ENCODE results near the gene GDI2. TPM values are rescaled to one million over a fixed set of nuclear protein-coding genes. Genes with fewer than 3 reads are reported as not detected.

The GDI2 gene
- total and polyA plus RNA-seq, 4 donors = 103 to 190 (median 155) TPM

DNA sequence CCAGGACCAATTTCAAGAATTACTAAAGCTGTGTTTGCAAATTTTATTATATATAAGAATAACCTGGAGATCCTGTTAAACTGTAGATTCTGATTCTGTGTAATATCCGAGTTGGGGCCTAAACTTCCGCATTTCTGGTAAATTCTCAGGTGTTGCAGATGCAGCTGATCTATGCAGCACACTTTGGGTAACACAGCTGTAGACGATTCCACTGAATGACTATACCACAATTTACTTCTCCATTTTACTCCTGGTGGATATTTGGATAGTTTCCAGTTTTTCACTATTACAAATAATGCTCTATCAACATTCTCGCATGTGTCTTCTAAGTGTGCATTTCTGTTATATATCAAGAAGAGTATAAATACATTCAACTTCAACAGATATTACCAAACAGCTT, 7.5 kb downstream of the GDI2 start (continued):
- TF ChIP-seq, protein P1, sequence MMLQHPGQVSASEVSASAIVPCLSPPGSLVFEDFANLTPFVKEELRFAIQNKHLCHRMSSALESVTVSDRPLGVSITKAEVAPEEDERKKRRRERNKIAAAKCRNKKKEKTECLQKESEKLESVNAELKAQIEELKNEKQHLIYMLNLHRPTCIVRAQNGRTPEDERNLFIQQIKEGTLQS (IDR thresholded peaks at IDR 0.05) = no peak
- TF ChIP-seq, protein P2, sequence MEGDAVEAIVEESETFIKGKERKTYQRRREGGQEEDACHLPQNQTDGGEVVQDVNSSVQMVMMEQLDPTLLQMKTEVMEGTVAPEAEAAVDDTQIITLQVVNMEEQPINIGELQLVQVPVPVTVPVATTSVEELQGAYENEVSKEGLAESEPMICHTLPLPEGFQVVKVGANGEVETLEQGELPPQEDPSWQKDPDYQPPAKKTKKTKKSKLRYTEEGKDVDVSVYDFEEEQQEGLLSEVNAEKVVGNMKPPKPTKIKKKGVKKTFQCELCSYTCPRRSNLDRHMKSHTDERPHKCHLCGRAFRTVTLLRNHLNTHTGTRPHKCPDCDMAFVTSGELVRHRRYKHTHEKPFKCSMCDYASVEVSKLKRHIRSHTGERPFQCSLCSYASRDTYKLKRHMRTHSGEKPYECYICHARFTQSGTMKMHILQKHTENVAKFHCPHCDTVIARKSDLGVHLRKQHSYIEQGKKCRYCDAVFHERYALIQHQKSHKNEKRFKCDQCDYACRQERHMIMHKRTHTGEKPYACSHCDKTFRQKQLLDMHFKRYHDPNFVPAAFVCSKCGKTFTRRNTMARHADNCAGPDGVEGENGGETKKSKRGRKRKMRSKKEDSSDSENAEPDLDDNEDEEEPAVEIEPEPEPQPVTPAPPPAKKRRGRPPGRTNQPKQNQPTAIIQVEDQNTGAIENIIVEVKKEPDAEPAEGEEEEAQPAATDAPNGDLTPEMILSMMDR (IDR thresholded peaks at IDR 0.05; ENCODE audit: low read depth, low read length, missing input control) = no peak
- TF ChIP-seq, protein P3, sequence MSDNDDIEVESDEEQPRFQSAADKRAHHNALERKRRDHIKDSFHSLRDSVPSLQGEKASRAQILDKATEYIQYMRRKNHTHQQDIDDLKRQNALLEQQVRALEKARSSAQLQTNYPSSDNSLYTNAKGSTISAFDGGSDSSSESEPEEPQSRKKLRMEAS (IDR thresholded peaks at IDR 0.05) = no peak
- TF ChIP-seq SP1 (IDR thresholded peaks at IDR 0.05) = no peak

DNA sequence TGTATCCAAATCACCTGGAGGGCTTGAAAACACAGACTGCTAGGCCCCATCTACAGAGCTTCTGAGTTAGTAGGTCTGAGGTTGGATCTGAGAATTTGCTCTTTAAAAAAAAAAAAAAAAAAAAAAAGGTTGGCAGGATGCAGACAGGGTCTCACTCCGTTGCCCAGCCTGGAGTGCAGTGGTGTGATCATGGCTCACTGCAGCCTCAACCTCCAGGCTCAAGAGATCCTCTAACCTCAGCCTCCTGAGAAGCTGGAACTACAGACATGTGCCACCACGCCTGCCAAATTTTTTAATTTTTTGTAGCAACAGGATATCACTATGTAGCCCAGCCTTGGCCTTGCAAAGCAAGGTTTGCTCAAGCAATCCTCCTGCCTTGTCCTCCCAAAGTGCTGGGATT, 8.0 kb downstream of the GDI2 start:
- Histone ChIP-seq H3K36me3 (ENCODE audit: control insufficient read depth in 4 of 4, insufficient read depth in 3 of 4, low read depth in 1 of 4, low read length in 3 of 4) (peaks cover 0 to 7% (median 3%) of the 10 kb centered on the region in 4 donors), H3K27ac (ENCODE audit: low read depth in 1 of 2, low read length in 2 of 2) (no peak overlapping the region), H3K4me3 (ENCODE audit: low read depth in 1 of 3, low read length in 3 of 3) (no peak overlapping the region), H3K9me3 (ENCODE audit: control insufficient read depth in 4 of 4, low read length in 3 of 4) (no peaks in the 10 kb centered on the region), H3K4me1 (ENCODE audit: control insufficient read depth in 4 of 4, insufficient read depth in 4 of 4, low read length in 3 of 4) (peaks cover 2 to 34% (median 25%) of the 10 kb centered on the region in 4 donors), H3K9ac (ENCODE audit: low read depth in 1 of 2, low read length in 2 of 2) (no peak overlapping the region), H3K27me3 (ENCODE audit: control insufficient read depth in 4 of 4, insufficient read depth in 4 of 4, low read length in 3 of 4) (no peaks in the 10 kb centered on the region)
- WGBS = 90% methylated on average over 2 of the region's 2 CpGs
- DNase-seq (ENCODE audit: low spot score) = no peak
- TF ChIP-seq, protein P1 (IDR thresholded peaks at IDR 0.05) = no peak
- no peak for TF ChIP-seq GABPA (IDR thresholded peaks at IDR 0.05 in 1 of 2, conservative IDR thresholded peaks at IDR 0.05 in 1 of 2)
- no peak for TF ChIP-seq FOXA2 (IDR thresholded peaks at IDR 0.05)
- TF ChIP-seq, protein P2 (IDR thresholded peaks at IDR 0.05; ENCODE audit: low read depth, low read length, missing input control) = no peak
- TF ChIP-seq RXRA (IDR thresholded peaks at IDR 0.05) = no peak
- no peak for TF ChIP-seq FOXA1 (IDR thresholded peaks at IDR 0.05)
- no peak for TF ChIP-seq YY1 (IDR thresholded peaks at IDR 0.05)
- TF ChIP-seq, protein P4, sequence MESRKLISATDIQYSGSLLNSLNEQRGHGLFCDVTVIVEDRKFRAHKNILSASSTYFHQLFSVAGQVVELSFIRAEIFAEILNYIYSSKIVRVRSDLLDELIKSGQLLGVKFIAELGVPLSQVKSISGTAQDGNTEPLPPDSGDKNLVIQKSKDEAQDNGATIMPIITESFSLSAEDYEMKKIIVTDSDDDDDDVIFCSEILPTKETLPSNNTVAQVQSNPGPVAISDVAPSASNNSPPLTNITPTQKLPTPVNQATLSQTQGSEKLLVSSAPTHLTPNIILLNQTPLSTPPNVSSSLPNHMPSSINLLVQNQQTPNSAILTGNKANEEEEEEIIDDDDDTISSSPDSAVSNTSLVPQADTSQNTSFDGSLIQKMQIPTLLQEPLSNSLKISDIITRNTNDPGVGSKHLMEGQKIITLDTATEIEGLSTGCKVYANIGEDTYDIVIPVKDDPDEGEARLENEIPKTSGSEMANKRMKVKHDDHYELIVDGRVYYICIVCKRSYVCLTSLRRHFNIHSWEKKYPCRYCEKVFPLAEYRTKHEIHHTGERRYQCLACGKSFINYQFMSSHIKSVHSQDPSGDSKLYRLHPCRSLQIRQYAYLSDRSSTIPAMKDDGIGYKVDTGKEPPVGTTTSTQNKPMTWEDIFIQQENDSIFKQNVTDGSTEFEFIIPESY (IDR thresholded peaks at IDR 0.05) = no peak
- no peak for TF ChIP-seq HNF4A (conservative IDR thresholded peaks at IDR 0.05)
- TF ChIP-seq RAD21 (IDR thresholded peaks at IDR 0.05) = no peak
- TF ChIP-seq, protein P3 (IDR thresholded peaks at IDR 0.05) = no peak
- no peak for TF ChIP-seq EGR1 (IDR thresholded peaks at IDR 0.05; ENCODE audit: low read depth in 2 of 2)
